ENCODE results near the gene CTNNBL1.

DNA sequence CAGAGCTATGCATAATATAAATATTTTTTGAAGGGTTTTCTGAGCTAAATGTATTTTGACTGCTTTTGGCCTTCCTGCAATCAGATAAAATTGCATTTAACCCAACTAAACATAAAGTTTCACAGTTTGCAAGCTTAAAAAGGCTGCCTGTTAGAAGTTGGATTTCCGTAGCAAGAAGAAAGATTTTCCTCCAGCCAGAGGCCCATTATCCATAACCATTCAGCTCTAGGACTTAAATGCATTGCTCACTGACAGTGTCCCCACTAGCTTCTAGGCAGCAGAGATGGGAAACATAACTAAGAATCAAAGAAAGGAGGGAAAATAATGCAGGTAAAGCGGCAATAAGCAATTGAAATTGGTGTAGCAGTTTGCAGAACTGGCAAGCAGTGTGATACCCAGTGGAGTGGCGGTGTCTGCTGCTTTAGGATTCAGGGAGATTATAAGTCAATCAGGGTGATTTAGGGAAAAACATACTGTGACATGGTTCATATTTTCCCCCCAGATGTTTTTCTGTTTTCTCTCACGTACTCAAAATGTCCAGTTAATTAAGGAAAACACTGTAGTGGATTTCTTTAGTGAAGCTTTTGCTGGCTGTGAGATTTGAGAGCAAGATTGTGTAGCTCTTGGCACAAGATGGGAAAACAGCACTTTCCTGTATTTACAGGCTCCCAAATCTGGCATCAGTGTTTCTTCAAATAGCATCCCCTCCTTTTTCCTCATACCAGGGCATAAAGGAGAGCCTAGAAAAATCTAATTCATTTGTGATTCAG lies 69.1 kb downstream of the CTNNBL1 start:
- TF ChIP-seq, protein P1, sequence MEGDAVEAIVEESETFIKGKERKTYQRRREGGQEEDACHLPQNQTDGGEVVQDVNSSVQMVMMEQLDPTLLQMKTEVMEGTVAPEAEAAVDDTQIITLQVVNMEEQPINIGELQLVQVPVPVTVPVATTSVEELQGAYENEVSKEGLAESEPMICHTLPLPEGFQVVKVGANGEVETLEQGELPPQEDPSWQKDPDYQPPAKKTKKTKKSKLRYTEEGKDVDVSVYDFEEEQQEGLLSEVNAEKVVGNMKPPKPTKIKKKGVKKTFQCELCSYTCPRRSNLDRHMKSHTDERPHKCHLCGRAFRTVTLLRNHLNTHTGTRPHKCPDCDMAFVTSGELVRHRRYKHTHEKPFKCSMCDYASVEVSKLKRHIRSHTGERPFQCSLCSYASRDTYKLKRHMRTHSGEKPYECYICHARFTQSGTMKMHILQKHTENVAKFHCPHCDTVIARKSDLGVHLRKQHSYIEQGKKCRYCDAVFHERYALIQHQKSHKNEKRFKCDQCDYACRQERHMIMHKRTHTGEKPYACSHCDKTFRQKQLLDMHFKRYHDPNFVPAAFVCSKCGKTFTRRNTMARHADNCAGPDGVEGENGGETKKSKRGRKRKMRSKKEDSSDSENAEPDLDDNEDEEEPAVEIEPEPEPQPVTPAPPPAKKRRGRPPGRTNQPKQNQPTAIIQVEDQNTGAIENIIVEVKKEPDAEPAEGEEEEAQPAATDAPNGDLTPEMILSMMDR (IDR thresholded peaks at IDR 0.05; ENCODE audit: extremely low read depth in 1 of 2, insufficient read depth in 1 of 2, low read depth in 1 of 2, low read length in 2 of 2) = no peak
- no peak for TF ChIP-seq POLR2AphosphoS5 (IDR thresholded peaks at IDR 0.05; ENCODE audit: insufficient read depth, low read depth, low read length)
- no peak for TF ChIP-seq POLR2A (IDR thresholded peaks at IDR 0.05; ENCODE audit: low read depth, low read length)
- TF ChIP-seq, protein P2, sequence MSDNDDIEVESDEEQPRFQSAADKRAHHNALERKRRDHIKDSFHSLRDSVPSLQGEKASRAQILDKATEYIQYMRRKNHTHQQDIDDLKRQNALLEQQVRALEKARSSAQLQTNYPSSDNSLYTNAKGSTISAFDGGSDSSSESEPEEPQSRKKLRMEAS (IDR thresholded peaks at IDR 0.05; ENCODE audit: insufficient read depth, insufficient read length) = no peak
- no peak for TF ChIP-seq MYC (IDR thresholded peaks at IDR 0.05; ENCODE audit: low read depth, low read length)
- TF ChIP-seq JUN (IDR thresholded peaks at IDR 0.05; ENCODE audit: borderline replicate concordance, insufficient read depth, insufficient read length, low read depth) = no peak
